Tongue (tissue), 2 donors: Measurements from ENCODE around the gene WDFY4. TPM values are rescaled to one million over a fixed set of nuclear protein-coding genes. Genes with fewer than 3 reads are reported as not detected.

Experiments used
- DNase-seq: peaks from one replicate; pipeline ENCODE4 v3.0.0-alpha.2; 2015
- total RNA-seq: library from RNA; depleted of rRNA; stranded (reverse); fragments of >200 nt; gene quantifications from one replicate; pipeline ENCODE4 v1.2.3, GENCODE V29; 2014

Gene WDFY4
- total RNA-seq, 1 donor from 2014 or later, result 5.7 TPM

- DNase-seq, result no peak
Measured at GRCh38 chr10:48655411-48656240, 29.0 kb upstream of the WDFY4 start.

DNA sequence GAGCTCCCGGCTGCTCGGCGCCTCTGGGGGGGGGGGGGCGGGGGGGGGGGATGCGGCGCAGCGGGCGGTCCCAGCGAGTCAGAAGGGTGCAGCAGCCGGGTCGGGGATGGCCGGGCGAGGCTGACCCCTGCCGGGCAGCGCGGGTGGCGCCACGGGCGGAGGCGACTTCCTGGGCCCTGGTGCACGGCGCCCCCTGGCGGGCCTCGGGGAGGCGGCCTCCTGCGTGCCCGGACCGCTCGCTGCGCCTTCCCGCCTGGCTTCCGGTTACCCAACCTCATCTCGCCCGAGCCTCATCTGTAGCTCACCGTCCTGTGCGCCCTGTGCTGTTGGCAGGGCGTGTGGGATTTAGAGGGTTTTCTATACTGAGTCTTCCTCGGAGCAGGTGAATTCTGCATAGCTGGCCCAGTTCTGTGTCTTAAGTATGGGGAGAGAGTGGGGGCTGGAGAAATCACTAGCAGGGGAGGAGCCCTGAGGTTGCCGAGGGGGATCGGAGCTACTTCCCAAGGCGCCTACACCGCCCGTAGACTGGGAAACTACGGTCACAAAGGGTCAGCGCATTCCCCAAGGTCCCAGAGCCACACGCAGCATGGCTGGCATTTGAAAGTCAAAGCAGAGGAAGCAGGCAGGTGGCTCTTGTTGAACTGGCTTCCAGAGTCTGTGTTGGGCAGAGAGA lies 28.3 kb upstream of the WDFY4 start:
- peak; percentile 94 for DNase-seq

DNA sequence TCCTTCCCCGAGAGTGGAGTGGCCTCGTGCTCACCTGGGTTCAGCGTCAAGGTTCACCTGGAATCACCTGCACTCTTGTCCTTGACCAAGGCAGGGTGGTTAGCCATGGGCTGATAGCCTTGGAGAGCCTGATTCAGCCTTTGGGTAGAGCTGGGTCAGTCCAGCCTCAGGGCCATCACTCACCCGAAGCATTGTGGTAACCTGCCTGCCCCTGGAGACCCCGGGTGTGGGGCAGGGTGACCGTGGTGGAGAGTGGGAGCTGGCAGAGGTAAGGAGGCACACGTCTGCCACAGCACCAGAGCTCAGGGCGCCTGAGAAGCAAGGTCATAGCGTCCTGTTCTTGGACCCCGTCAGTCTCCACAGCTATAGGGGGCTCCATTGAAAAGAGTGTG lies 27.8 kb upstream of the WDFY4 start:
- no peak for DNase-seq

DNA sequence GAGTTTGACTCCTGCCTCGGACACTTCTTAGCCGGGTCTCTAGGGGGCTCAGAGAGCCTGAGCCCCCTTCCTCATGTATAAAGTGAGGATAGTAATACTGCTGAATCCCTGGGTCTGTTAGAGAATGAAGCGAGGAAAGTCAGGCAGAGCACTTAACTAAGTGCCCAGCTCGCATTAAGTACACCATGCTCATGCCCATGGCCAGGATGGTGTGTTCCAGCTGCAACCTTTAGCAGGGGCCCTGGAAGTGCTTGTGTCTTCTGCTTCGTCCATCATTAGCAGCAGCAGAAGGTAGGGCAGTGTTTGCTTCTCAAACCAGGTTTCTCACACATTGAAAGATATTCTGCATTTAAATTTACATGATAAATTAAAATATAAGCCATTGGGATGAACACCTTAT lies 27.3 kb upstream of the WDFY4 start:
- no peak for DNase-seq

DNA sequence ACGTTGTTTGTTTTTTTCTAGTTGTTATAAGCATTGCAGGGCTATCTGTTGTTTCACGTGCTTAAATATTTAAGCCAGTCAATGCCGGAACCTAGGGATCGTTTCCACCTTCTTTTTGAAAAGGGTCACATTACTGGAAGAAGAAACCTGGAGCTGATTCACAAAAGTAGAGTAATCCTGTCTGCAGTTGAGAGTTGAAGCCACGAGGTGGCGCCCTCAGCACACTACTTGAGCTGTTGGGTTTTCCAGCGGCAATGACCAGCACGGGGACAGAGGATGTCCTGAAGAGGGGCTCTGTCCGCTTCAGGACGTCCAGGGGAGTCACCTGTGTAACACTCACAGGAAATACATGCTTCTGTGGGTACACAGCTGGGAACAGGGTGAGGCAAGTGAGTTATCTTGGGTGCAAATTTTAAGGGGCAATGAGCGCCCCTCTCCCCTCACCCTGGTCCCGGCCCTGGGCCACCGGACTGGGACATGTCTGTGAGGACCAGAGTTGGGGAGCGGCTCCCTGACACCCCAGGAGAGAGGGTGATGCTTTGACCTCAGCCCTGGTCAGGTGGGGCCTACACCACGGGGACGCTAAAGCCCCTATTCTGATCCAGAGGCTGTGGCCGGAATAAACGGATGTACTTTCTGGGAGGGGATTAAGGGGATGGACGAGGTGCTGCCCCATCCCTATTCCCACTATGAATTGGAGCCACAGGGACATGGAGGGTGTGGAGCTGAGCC lies 26.3 kb upstream of the WDFY4 start:
- peak; percentile 90 for DNase-seq

- no peak for DNase-seq
Measured at GRCh38 chr10:48658975-48659269, 25.8 kb upstream of the WDFY4 start.

DNA sequence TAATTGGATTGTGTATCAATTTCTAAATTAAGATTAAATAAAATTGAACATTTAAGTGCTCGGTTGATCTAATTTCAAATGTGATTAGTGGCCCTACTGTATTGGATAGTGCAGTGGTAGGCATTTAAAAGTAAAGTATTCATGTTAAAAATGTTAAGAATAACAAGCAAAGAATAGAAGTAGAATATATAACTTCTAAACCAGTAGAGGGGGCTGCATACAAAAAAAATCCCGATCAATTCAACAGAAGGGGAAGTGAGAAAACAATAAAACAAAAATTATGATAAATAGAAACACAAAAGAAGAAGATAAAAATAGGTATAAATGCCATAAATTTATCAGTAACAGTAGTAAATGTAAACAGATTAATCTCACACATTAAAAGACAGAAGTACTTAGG lies 24.9 kb upstream of the WDFY4 start:
- DNase-seq, result no peak

DNA sequence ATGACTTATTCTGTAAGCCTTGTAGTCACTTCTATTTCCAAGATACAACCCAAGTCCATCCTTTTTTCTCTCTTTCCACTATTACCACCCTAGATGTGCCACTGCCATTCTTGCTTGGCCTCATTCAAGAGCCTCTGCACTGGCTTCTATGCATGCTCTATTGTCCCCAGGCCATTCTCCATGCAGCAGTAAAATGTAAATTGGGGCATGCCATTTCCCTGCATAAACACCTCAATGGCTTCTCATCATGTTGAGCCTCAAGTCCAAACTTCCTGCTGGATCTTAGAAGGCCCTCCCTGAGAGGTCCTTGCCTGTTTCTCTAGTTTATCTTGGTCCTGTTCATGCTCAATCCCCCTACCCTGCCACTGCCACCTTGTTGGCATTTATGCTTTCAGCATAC lies 23.2 kb upstream of the WDFY4 start:
- DNase-seq, result no peak

GRCh38 chr10:48667960-48668590 lies 16.6 kb upstream of the WDFY4 start:
- peak; percentile 73 for DNase-seq

DNA sequence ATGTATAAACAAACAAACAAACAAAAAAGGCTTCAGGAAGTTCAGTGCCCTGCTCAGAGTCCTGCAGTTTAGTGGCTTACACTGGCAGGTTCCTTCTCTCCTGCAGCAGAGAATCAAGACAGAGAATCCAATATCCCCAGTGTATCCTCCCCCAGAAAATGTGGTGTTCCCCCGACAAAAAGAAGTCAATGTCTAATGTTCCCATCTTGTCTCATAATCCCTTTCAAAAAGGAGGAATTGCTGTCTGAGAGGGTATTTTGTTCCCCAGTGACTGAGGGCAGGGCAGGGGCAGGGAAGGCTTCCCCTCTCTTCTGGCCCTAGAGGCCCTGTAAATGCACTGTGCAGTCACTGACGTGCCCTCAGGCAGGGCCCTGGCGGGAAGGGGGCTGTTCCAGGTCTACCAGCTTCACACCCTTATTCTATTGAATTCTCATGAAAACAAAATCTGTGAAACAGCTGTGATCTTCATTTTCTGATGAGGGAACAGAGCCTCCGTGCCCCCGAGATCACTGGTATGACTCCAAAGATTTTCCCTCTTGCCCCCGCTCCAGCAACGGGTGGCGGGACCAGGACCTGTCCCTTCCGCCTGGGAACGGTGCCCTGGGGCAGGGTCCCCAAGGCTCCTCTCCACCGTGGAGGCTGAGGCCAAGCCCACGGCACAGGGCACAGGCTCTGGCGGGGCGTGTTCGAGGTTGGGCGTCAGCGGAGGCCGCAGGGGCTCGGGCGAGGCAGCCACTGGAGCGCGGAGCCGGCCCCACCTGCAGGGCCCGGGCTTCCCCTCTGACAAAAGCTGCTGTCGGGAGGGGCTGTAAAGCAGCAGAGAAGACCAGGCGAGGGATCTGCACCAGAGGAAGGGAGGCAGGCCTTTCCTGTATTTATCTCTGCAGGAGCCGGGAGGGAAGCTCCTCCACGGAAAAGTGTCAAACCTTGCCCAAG lies 13.4 kb upstream of the WDFY4 start:
- peak; percentile 43 for DNase-seq

- DNase-seq, result no peak
Measured at GRCh38 chr10:48671914-48672595, 12.6 kb upstream of the WDFY4 start.

- DNase-seq, result no peak
Measured at GRCh38 chr10:48672596-48673265, 11.9 kb upstream of the WDFY4 start.

- DNase-seq, result no peak
Measured at GRCh38 chr10:48677625-48678024, 7.0 kb upstream of the WDFY4 start.

DNA sequence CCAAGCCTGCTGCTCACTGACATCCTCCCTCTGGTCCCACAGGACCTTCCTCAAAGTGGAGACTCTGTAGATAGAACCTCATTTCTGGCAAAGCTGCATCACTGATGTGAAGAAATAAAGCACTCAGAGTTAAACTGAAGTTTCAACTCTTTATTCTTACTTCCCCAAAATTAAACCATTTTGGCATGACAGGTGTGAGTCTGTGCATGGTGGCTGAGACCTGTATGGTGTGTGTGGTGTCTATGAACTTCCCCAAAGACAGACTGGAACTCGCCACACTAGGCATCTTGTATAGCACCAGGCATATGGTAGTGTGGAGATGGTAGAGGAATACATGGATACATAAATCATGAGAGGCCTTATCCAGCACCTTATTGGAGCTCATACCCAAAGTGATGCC lies 6.6 kb upstream of the WDFY4 start:
- DNase-seq, result no peak

- DNase-seq, result no peak
Measured at GRCh38 chr10:48681740-48682139, 2.9 kb upstream of the WDFY4 start.

- no peak for DNase-seq
Measured at GRCh38 chr10:48682265-48682664, 2.4 kb upstream of the WDFY4 start.

DNA sequence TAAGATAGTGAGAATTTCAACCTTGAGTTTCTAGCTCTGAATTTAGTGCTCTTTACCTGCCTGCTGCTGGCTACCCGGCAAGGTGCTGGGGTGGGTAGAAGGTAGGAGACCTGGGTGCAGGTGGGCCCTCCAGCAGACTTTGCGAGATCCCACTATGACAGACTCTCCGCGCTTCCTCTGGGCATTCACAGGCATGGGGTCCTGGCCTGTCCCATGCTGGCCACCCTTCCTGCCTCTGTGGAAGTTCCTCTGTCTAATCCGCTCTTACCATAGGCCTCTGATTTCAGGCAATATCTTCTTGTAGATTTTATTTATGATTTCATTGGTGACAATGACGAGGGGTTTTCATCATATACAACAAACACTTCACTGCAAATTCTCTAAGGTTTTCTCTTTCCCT lies 1.2 kb upstream of the WDFY4 start:
- DNase-seq, result no peak

DNA sequence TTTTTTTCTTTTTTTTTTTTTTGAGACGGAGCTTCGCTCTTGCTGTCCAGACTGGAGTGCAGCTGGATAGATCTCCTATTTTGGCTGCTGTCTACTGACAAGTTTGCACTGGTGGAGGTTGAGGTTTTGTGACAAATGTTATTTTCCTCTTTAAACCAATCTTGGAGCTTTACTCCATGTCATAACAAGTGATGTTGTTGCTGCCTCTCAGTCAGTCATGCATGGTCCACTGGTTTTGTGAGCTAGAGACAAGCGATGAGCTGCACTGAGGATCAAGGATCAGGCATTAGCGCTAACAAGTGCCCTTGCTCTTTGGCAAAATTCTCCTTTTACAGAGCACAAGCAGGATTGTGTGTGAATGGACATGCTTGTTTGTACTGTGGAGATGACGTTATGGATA lies 805 bp upstream of the WDFY4 start:
- DNase-seq, result peak; percentile 64

DNA sequence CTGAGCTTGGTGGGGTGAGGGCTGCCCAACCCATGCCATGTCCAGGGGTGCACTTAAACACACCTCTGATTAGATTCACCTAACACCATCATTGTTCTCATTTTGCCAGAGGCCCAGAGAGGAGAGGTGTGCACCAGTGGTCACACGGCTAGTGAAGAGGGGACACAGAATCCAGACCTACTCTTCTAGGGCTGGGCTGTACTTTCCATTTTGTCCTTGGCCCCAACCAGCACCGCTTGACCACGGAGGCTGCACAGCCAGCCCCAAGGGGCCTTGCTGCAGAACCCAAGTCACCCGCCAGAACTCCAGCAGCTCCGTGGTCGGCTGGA lies 246 bp upstream of the WDFY4 start:
- no peak for DNase-seq

DNA sequence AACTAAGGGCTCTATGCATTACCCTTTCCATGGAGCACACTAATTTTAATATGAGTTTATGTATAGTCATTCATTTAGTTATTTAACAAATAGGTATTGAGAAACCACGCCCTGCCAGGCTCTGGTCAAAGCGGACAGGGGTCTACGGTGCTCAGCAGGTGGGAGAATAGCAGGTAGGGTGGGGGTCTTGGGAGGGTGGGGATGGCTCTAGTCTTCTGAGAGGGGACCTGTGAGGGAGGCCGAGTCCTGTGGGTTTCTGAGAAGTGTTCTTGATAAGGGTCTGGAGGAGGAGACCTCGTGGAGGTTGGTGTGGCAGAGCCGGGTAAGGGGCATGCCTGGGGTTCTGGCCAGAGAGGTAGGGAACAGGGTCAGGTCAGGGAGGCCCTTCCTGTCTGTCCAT lies 1.1 kb downstream of the WDFY4 start:
- DNase-seq, result no peak
